Stimulated activated CD4-positive, alpha-beta T cell treated with anti-CD3 and anti-CD28 coated beads, Interleukin-12 subunit alpha, Interleukin-12 subunit beta, amount 100 ng/mL, for 48 hours (primary cell): ENCODE results near the gene NTM.

ENCODE experiments used
- DNase-seq, 3 donors: peaks; one replicate each; pipeline ENCODE4 v3.0.0-alpha.2; 2020; ENCODE audit warnings: low read depth in 2 of 3, low spot score in 1 of 3

Gene NTM

DNA sequence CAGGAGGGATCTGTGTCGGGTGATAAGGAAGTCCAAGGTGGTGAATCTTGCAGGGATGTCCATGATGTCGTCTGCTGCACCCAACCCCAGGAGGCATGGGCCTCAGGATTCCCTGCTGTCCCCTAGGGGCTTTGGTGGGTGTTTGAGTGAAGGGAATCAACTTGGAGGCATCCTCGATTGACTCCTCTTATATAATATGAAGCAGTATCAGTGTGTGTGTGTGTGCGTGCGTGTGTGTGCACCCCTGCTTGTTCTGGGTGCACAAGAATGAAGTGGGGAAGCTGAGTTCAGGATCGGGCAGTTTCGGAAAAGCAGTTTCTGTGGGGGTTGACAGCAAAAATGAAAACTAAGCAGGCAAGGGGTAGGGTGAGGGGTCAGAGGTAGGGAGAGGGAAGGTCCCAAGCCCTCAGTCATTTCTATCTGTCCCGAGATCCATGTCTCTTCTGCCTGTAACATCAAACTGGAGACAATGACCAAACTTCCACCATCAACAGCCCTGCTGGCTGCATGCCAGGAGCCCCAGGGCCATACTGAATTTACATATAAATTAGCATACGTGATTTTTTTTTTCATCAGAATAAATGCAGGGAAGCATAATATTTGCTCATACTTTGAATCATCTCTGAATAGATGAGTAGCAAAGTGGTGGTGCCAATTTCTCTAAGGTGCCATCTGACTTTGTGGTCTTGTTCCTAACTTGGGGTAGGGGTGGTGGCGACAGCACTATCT, 2.0 kb downstream of the NTM start:
- no peak for DNase-seq

DNA sequence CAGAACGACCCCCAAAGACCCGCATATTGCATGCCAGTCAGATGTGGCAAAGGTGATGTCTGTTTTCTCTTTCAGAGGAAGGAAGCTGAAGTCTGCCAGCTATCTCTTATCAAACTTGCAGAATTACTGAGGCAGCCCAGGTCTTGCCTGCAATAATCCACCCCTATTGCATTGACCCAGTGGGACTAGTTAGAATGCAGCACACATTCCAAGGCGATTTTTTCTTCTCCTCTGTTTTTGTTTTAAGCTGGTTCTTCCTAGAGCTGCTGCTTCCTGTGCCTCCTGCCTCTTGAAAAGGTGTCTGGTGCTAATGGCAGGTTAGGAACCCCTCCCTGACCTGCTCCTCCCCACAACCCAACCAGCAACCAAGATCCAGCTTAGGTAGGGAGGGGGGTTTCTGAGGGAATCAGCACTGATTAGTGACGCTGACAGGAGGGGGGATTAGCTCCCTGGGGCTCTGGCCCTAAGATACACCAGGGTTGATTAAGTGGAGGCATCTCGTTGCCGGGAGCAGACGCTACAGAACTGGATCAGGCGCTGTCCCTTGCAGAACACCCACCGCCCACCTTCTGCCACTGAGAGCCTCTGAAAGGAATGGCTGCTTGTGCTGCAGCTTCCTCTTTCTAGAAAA, 2.8 kb downstream of the NTM start:
- DNase-seq = no peak

DNA sequence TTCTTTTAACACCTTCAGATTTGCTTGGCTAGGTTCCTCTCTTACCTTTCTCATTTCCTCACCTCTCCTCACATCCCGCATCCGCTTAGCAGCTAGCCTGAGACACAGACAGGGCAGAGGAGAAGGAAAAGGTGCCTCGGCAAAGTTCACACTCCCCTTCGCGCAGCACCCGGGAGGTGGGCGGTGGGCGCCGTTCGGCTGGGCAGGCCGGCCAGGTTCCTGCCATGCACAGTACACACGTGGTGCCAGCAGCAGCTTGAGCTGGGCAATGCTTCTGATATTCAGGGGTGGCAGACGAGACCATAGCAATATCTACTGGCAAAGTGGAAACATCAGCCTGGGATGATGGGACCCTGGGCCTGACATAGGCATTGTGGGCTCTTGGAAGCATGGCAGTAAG, 3.3 kb downstream of the NTM start:
- DNase-seq = no peak

DNA sequence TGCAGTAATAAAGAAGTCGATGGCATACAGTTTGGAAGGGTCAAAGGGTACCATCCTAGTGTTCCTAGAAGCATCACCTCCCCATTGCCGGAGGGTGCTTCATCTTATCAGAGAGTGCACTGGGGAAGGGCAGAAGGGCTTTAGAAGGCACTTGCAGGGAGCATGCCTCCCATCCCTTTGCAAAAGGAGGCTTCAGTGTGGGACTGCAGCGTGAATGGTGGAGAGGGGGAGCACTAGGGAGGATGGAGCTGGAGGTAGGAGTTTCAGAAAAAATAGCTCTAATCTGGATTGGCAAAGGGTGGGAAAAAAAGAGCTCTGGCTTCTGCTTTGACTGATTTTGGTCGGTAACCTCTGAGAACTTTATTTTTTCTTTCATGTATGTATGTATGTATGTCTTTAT, 5.0 kb downstream of the NTM start:
- DNase-seq = no peak

DNA sequence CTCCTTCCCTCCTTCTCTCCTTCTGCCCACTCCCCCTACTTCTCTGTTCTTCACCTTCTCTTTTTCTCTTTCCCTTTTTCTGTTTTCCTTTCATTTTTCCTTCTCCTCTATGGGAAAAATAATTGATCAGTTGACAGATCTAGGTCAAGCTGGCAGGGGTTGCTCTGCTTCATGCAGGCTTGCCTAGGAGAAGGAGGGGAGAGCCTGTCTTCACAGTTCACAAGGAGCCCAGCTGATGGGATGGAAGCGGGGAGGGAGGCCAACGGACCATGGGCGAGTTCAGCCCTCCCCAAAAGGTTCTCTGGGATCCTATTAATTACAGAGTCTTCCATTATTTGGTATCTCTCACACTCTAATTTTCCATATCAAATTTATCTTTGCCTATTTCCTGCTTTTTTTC, 5.5 kb downstream of the NTM start:
- DNase-seq = no peak

DNA sequence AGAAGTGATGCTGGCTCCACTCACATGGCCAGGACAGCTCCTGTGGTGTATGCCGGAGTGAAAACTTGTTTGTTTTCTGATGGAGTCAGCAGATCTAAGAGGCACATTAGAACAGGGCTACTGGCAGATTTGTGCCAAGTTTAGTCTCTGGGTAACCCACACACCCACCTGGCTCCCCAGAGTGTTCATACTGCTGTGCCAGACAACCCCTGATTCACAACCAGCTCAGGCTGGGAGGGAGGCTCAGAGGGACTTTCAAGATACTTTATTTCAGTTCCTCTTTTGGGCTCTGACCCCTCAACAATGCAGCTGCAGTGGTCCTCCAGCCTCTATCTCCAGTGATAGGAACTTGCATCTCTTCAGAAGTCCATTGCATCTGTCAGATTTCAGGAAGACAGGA, 8.5 kb downstream of the NTM start:
- no peak for DNase-seq

DNA sequence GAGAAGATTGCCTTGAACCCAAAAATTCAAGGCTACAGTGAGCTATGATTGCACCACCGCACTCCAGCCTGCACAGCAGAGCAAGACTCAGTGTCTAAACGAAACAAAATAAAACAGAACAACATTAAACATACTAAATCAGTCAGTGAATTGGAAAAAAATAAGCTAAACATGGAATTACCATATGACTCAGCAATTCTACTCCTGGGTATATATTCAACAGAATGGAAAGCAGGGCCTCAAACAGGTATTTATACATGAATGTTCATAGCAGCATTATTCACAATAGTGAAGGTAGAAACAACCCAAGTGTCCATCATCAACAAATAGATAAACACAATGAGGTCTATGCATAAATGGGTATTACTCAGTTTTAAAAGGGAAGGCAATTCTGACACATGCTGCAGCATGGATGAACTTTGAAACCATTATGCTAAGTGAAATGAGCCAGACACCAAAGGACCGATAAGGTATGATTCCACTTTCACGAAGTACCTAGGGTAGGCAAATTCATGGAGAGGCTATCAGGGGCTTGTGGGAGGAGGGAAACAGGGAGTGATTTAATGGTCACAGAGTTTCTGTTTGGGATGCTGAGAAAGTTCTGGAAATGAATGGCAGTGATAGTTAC, 15.5 kb downstream of the NTM start:
- DNase-seq = no peak

DNA sequence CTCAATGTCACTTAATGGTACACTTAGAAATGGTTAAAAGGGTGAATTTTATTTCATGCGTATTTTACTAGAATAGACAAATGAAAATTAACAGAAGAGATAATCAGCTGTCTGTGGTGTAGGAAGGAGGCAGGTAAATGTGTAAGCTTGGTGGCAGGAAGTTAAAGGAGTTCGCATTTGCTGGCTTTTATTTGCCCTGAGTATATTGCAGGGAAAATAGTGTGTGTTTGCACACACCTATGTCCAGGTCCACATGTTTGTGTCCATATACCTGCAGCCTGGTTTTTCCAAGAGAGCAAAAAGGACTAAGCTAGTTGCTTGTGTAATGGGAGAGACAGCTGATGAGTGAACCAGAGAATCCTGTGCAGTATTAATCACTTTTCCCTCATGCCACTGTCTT, 16.0 kb downstream of the NTM start:
- DNase-seq = no peak

DNA sequence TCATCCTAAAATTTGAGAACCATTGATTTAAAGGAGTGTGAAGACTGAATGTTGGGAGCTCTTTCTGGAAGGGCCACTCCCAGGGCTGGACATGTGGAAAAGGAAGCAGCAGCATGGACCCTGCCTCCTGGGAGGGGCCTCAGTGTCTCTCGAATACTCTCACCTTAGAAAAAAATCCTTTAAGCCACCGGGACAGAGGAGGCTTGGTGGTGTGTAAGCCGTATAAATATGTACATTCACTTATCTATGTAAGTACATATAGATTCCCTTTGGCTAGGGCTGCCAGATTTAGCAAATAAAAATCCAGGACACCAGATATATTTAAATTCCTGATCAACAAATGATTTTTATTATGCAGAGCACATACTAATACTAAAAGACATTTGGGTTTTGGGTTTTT, 17.6 kb downstream of the NTM start:
- no peak for DNase-seq

DNA sequence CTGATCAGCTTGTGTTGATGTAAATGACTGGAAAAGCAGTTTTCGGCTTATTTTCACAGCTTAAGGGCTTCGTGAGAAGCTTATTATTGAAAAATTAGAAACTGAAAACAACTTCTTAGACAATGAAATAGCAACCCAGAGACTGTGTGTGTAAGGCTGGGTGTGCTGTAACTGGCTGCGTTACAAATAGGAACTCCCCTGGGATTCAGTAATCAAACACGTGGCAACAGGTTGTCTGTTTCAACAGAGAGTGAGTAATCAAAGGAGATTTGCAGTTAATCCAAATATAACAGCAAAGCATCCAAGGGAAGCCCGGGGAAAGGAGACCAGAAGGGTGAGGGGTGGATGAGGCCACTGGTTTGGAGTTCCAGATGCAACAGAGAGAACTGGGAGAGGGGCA, 19.2 kb downstream of the NTM start:
- DNase-seq = no peak

DNA sequence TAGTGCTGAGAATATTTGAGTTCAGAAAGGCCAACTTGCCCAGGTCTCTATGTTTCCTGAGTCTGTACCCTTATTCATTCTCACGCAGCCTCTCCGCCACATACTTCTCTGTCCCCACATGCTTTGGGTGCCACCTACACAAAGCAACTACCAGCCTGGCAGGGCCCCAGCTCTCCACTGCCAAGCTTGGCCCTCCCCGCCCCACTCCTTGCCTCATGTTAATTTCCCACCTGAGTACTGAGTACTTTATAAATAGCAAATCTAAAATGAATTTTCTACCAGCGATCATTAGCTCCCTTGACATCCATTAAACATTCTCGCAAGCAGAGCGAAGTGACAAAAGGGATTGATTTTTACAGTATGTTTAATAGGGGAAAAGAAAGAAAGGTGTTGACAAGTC, 20.8 kb downstream of the NTM start:
- no peak for DNase-seq

DNA sequence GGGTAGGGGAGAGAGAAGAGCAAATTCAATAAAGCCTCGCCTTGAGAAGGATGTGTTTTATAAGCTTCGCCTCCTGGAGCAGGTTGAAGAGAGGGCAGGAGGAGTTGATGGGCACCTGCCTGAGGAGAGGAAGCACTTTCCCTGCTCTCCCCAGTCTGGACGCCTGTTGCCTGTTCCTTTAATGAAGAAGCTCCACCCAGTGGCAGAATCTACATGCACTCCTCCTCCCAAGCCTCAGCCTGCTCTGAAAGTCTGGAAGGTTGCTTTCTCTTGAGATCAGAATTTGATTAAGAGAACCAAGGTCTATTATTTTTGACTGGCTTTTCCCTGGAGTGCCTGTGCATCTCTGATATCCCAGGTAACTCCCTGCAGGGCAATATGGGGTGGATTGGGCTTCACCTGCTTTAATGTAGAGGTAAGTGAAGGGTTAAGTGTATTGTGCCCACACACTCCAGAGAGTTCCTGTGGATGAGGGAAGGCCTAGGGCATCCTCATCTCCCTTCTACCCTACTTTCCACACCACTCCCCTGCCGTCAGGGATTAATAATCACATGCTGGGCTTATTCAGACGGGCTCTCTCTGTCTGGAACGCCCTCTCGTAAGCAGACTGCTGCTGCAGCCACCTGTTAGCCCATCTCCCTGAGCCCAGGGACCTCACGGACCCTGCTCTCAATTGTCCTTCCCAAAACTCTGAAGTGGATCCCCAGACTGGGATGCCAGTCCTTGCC, 22.3 kb downstream of the NTM start:
- no peak for DNase-seq

DNA sequence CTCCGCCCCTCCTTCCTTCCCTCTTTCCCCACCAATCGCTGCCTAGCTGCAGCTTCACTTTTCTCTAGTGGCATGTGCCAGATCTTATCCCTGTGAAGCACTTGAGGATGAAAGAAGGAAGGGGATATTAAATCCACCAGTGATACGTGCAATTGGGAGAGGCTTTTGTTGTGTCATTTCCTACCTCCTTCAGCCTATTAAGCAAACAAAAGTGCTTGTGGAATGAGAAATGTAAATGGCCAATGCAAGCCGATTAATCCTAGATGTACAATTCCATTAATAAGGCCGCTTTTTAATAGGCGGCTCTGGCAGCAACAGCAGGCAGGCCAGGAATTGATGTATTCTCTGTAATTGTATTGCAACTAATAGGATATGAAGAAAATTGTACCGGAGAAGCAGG, 23.3 kb downstream of the NTM start:
- no peak for DNase-seq

DNA sequence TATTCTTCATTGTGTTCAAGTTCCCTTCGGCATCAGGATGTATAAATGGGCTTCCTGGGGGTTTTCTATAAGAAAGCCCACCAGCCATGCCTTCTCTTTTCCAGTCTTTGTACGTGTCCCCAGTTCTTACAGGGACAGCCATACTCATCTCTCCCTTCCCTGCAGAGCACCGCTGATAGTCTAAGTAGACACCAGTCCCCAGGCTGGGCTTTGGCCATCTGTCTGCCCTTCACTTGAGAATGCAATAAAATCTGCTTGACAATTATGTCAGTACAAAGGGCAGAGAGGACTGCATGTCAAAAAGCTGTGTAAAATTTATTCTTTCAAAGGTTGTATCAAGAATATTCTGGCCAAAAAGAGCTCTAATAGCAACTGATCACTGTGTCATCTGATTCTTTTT, 27.3 kb downstream of the NTM start:
- no peak for DNase-seq

DNA sequence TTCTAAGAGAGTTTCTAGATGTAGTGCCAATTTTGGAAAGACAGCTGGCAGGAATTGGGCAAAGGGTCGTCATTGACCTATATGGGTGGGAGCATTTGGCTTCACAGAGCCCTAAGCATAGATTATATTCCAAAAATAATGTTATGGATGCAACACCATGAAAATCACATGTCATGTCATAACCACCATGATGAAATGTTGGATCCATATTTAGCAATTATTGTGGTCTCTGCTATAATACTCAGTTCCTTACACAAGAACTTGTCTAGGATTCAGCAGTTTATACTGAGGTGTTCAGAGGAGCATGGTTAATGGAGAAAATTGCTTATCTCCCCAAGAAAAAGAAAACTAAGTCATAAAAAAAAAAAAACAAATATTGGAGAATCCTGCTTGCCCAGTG, 31.6 kb downstream of the NTM start:
- DNase-seq = no peak

DNA sequence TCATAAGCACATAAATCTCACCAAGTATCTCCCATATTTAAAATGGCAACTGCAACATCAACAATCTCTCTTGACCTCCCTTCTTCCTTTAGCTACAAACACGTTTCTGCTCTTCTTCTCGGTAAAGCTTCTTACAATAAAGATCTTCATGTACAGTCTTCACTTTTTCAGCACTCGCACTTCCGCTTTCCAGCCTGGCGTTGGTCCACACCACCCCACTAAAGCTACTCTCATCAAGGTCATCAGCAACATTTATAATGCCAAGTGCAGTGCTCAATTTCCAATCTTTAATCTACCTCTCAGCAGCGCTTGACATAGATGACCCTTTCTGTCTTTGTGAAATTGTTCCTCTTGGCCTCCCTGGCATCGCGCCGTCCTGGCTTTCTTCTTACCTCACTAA, 33.6 kb downstream of the NTM start:
- DNase-seq = no peak

DNA sequence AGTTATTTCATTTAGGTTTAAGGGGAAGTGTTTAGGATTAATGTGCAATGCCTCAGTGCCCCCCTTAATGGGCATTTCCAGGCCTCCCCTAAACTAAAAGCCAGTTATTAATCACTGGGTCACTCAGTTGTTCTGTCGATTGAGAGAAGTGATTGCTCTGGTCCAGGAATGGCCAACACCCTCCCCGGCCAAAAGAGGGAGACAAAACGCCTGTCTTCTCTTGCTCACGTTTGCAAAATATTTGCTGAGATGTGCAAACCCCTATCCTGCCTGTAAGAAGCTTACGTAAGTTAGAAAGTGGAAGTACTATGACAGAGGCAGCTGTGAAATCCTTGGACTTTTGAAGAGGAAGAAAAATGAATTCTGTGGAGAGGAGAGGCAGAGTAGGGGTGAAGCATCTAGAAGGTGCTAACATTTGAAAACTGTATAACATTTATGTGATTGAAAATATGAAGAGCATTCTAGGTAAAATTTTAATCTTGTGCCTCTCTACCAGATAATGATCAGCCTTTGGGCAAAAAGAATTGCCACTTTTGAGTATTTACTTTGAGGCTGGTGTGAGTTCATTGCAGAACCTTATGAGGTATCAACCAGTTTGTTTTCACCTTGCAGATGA, 37.7 kb downstream of the NTM start:
- no peak for DNase-seq

DNA sequence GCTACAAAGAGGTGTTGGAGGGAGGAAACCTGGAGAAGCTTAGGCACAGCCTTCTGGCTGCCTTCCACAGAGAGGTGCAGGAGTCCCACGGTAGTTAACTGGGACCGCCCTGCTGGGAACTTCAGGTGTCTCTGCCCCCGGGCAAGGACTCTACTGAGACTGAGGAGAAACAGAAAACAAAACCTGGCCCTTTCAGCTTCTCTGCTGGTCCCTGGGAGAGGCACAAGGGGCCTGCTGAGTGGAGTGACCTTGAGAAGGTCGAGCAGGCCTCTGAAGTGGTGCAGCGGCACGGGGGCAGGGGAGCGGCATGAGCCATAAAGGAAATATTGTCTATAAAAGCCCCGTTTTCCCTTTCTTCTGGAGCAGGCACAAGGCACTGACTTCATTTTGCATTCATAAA, 38.9 kb downstream of the NTM start:
- DNase-seq = no peak

DNA sequence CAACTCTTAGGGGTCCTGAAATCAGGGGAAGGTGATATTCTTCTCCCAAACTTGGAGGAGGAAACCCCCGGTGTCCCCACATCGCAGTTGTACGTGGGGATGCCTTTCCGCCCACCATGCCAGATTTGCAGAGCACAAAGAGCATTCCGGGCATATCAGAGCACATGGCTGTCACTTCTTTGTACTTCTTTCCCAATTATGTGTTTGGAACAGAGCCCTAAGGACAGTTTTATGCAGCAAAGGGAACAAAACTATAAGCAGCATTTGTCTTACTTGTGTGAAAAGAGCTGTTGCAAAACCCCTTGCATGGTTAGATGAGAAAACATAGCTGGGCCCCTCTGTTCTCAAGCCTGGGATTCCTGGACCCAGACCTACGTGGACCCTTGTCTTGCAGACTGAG, 41.2 kb downstream of the NTM start:
- no peak for DNase-seq

DNA sequence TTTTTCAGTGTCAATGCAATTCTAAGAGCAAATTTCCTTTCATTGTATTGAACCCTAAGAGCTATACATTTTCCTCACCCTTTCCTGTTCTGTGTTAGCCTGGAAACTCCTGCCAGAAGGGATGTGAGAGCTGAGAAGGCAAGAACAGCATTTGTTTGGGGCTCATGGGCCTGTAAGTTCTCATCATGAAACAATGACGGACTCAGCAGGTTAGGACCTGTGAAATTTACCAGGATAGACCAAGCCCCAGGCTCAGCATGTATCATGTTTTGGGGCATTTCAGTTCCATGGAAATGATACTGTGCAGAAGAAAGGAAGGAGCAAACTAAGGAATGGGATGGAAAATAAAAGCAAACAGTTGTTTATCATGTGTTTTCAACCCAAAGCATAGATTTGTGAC, 41.6 kb downstream of the NTM start:
- DNase-seq = no peak

DNA sequence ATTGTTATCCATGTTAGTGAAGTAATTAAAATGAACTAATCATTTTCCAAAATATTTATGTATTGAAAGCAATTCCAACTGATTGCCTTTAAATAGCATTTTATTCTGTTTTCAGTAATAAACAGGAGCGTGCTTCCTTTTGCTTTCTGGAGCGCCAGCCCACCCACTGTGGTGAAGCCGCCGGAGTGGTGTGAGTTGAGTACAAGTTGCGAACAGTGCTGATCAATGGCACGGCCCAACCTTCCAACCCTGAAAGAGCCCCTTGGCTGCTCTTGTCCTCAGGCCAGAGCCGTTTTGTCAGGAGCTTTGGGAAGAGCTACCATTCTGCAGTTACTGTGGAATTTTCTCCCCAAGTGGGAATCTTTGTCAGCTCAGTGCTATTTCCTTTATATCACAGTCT, 42.8 kb downstream of the NTM start:
- no peak for DNase-seq

DNA sequence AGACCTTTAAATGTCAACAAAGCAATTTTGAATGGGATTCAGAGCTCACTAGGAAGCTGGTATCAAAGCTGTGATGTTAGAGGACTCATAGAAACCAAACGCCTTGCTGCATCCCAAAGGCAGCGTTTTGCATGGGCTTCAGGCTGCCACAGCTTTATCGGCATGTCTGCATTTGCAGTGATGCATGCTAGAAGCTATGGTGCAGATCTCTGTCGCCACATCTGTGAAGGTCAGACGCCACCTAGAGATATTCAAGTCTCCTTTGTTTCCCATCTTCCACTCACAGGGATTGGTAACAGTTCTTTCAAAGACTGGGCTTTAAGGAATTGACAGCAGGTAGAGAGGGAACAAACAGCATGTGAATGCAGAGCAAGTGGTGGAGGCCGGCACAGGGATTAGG, 47.8 kb downstream of the NTM start:
- no peak for DNase-seq
